K562 (cell line): Measurements from ENCODE around the gene C15orf62.

ENCODE experiments used
- HDAC6 ChIP-seq: IDR thresholded peaks from 2 replicates; pipeline ENCODE4 v1.6.1; 2012; ENCODE audit warnings: low read depth, mild to moderate bottlenecking, control low read depth, inconsistent platforms, low read length, moderate library complexity
- POU5F1 ChIP-seq: fragments of 150-350 bp; IDR thresholded peaks from 2 replicates; pipeline ENCODE4 v1.6.1; 2014; ENCODE audit warnings: borderline replicate concordance, low read length, low read depth, mild to moderate bottlenecking; ENCODE audit not compliant: partially characterized antibody
- TAF1 ChIP-seq: IDR thresholded peaks from 2 replicates; pipeline ENCODE4 v1.6.1; 2011; ENCODE audit warnings: mild to moderate bottlenecking, low read length, moderate library complexity; ENCODE audit not compliant: insufficient read depth, control insufficient read depth, severe bottlenecking; ENCODE audit errors: extremely low read depth
- TF ChIP-seq, protein P1 (sequence below): sonication (generic); formaldehyde crosslinking; IDR thresholded peaks from 2 replicates; pipeline ENCODE4 v1.8.0; 2022; ENCODE audit warnings: missing genetic modification reagents, mild to moderate bottlenecking, borderline replicate concordance
- TF ChIP-seq, protein P2 (sequence below): sonication (generic); formaldehyde crosslinking; IDR thresholded peaks from 2 replicates; pipeline ENCODE4 v1.5.0; 2020; ENCODE audit warnings: missing genetic modification reagents

DNA sequence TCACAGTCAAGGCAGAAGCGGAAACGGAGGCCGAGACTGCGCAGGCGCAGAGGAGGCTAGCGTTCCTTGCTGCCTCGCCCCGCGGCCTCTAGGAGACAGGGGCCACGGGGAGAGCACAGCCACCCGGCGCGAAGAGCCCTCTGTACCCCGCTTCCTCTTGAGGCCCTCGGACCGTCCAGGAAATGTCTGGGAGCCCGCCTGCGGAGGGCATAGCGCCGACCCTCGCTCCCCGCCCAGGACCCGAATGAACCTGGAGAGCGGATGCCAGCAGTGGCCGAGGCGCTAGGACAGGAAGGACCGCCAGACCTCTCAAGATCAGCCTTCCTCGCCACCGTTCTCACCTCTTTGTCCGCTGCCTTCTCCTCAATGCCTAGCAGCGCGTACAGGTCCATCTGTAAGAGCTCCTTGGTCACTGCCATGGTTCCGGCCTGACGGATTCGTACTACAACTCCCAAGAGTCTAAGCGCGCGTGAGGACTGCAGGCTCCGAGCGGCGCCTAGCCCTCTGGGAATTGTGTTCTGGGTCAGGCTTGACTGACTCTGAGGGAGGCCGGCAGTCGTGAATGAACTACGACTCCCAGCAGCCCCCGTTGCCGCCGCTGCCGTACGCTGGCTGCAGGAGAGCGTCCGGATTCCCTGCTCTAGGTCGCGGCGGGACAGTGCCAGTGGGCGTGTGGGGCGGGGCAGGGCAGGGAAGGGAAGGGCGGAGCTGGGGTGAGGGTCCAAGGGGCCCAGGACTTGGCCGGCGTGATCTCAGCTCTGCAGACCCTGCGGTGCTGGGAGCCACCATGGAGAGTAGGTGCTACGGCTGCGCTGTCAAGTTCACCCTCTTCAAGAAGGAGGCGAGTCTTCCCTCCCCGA is 37.5 kb downstream of the C15orf62 start, which contains the start of the genes DNAJC17 and ZFYVE19:
- TF ChIP-seq, protein P1, sequence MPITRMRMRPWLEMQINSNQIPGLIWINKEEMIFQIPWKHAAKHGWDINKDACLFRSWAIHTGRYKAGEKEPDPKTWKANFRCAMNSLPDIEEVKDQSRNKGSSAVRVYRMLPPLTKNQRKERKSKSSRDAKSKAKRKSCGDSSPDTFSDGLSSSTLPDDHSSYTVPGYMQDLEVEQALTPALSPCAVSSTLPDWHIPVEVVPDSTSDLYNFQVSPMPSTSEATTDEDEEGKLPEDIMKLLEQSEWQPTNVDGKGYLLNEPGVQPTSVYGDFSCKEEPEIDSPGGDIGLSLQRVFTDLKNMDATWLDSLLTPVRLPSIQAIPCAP = no peak
- no peak for TF ChIP-seq HDAC6
- TF ChIP-seq, protein P2, sequence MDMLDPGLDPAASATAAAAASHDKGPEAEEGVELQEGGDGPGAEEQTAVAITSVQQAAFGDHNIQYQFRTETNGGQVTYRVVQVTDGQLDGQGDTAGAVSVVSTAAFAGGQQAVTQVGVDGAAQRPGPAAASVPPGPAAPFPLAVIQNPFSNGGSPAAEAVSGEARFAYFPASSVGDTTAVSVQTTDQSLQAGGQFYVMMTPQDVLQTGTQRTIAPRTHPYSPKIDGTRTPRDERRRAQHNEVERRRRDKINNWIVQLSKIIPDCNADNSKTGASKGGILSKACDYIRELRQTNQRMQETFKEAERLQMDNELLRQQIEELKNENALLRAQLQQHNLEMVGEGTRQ (CRISPR knock-in tag) = no peak
- TF ChIP-seq TAF1 = peak; percentile 57
- peak; percentile 83 for TF ChIP-seq POU5F1
